DMS153 treated with DMSO at 0.1 percent for 48 hours (cell line): ENCODE results near the gene AIM2.
A peak's percentile ranks its signal among the peaks of the same experiment; 100 is the strongest.
"Not testable (repeated sequence)": the region's sequence is repeated elsewhere in the genome, so short reads cannot be mapped to it uniquely, and the experiment has no call there.

Experiments used
- DNase-seq: peaks from one replicate; lab custom pipeline; 2025; ENCODE audit not compliant: unreplicated experiment; lab: John Stamatoyannopoulos, UW

The AIM2 gene, protein sequence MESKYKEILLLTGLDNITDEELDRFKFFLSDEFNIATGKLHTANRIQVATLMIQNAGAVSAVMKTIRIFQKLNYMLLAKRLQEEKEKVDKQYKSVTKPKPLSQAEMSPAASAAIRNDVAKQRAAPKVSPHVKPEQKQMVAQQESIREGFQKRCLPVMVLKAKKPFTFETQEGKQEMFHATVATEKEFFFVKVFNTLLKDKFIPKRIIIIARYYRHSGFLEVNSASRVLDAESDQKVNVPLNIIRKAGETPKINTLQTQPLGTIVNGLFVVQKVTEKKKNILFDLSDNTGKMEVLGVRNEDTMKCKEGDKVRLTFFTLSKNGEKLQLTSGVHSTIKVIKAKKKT

DNA sequence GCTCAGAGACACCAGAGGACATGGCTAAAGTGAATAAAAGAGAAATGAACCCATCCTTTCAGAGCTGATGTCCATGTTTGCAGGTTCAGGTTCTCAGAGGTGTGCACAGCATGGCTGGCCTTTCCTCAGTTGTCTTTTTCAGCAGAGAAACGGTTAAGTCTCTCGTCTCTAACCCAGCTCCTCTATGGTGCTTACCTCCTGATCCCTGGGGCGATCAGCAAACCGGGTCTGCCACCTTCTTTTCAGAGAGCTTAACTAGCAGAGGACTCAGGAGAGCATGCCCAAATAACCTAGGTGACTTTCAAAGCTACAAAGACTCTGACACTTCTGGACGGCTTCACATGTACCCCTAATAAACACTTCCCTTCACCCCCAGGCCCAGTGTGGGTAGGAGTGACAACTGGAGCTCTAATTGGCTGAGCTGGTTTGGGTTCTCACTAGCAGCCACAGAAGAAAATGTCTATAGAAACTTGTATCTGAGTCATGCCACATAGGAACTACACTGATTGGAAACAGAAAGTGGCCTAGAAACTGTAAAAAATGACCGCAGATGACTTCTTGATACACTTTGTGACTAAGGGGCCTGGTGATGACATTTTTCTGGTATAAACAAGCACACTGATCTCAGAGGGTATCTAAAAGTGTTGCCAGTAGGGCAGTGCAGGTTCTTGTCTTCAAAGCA is at the start of gene AIM2:
Gene AIM2, minus strand, starts transcription at position 329 of the 682 bp plus-strand sequence. CDS start 3,267 bp downstream, outside the sequence.
- DNase-seq: no peak

DNA sequence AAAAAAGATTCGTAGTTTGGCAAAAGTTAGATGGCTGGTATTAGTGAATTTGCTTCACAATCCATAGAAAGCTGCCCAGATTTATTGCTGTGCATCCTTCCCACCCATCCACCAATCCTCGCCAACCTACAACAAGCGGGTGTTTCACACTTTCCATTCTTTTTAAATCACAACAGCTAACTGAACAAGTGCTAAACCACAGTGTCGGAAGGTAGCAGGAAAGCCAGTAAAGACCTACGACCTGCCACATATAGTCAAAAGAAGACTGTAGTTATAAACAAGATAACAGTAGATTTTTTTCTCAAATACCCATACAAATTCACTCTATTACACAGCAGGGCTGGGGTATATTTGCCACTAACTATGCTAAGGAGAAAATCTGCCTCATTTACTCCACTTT is 47.0 kb upstream of the AIM2 start:
- DNase-seq: no peak

DNA sequence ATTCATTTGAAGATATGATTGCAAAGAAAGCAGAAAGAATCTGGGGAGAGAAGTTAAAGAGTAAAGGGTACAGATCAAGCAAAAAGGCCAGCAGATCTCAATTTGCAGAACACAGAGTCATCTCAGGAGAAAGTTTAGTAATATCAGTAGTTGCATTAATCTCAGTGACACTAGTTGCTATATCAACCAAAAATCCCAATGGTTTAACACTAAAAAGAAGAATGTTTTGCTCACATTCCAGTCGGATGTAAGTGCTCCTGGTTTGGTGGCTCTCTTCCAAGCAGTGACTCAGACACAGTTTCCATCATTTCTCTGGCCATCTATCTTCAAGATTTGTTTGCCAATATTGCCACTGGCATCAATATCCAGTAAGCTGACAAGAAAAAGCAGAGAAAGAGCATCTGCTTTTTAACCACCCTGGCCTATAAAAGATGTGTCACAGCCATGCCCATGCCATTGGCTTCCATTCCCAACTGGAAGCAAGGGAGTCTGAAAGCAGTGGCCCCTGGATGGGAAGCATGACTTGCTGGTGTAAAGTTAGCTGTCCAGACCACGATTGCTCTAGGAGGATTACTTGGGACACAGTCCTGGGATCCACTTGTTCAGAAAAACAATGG is 45.5 kb upstream of the AIM2 start:
- no peak for DNase-seq

DNA sequence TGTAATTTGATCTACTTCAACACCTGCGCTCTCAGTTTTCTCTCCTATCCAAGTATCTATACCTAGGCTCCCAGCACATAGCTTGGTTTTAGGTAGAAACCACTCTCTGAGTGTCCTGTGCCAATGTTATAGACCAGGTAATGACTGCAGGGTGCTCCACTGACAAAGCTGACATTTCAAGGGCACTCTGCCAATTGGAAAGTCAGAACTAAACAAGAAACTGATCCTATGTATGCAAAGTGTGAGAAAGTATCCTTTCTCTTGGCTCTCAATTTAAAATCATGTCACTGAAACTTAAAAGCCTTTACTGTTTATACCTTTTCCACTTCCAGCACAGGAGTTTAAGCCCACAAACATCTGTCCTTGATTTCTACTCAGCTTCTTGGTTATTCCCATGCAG is 45.0 kb upstream of the AIM2 start:
- no peak for DNase-seq

DNA sequence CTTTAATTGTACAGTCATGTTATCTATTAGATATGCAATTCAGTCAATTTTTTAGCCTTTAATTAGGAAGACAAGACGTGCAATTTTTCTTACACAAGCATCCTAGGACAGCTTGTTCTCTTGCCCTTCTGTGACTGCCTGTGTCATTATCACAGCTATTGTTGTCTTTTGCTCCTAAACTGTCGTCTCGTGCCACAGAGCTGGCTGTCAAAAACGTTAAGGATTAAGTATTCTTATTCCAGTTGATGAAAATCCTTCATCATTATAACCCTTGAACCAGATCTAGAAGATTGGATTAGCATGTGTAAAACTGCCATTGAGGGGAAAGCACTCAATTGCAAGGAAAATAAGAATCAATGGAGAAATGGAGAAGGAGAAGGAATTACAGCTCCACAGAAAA is 43.8 kb upstream of the AIM2 start:
- no peak for DNase-seq

DNA sequence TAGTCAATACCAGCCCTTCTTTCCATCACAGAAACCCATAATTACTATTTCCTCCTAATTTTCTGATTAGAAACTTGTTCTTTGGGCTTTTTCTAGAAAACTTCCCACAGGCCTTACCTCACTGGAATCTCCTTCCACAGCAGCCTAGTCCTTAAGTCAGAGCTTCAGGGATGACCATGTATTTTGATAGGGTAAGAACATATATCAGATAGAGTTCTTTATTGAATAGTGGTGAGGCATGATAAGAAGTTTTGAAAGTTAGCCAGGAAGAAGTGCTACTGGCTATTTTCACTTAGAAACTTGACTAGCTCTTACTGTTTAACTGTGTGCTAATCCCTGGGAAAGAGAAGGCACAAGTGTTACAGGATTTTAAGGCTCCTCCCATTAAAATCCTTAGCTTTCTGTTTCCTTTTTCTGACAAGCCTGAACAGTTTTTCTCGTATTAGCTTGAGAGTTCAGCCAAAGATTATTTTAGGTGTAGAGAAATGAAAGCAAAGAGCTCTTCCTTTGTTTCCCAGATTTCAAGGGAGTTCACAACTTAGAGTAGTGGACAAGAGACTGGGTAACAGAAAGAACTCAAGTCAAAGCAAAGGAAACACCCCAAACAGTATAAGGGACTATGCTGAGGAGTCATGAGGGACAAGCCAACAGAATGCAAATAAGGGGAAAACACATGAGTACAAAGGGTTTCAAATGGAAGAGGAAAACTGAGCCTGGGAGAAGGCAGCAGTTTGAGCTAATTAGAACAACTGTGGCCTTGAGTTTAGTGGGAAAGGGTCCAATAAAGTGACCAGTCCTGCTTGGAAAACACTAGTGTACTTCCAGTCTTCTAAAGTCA is 37.2 kb upstream of the AIM2 start:
- DNase-seq: no peak

DNA sequence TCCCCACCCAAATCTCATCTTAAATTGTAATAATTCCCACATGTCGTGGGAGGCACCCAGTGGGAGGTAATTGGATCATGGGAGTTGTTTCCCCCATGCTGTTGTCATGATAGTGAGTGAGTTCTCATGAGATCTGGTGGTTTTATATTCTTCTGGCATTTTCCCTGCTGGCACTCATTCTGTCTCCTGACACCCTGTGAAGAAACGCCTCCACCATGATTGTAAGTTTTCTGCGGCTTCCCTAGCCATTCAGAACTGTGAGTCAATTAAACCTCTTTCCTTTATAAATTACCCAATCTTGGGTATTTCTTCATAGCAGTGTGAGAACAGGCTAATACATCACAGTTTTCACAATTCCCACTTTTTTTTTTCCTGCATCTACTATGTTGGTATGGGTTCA is 26.5 kb upstream of the AIM2 start:
- not testable (repeated sequence) for DNase-seq

DNA sequence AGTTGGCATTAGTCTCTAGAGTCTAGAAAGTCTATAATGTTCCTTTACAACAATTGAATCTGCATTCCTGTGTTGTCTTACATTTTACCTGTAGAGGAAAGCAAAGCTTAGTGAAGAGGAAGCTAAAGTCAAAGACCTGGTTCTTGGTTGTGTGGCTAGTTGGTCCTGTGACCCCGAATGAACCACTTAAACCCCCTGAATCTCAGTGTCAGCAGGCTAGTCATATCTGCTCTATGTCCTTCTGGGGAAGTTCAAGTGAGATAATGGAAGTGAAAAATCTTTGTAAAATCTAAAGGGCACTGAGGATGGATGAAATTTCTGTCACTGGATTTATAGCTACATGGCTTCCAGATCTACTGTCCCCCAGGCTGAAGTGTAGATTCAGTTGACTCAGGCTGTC is 24.0 kb upstream of the AIM2 start:
- DNase-seq: no peak

DNA sequence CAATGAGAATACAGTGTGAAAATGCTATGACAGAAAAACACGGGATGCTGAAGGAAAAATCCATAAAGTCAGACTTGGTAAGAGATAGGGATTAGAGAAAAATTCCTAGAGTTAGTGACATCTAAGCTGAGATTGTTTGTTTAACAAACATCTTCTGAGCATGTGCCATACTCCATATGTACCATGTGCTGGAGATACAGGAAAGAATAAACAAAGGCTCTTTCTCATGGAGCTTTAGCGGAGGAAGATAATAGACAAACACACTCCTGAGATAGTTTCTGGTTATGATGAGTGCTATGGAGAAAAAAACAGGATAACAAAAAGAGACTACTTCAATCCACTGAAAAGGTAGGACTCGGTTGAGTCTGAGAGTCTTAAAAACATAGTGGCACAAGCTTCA is 22.0 kb upstream of the AIM2 start:
- no peak for DNase-seq

DNA sequence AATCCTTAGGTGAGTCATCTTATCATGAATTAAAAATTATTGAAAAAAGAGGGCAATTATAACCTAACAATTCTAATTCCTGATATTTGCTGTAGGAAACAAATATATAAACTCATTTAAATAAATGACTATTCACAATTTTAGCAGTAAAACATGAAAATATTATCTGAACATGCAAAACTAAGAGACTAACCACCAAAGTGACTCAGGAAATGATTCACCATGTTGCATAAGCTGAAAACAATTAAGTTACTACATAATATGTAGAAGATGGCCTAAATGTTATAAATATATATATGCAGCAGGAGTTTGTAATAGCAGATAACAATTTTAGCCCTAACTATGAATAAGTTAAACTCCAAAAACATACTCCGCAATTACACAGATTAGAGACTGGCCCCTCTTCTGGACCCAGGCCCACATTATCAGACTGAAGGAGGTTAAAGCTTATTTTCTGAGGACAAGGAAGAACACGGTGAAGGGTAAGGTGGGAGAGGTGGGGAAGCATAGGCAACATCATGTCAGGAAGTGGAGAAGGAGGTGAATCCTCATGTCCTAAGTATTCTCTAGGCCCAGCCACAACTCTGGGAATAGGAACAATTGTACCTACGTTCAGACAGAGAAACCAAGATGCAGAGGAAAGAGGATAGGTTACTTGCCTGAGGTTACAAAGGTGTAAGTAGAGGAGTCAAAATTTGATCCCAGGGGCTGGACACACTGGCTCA is 15.6 kb upstream of the AIM2 start:
- no peak for DNase-seq

DNA sequence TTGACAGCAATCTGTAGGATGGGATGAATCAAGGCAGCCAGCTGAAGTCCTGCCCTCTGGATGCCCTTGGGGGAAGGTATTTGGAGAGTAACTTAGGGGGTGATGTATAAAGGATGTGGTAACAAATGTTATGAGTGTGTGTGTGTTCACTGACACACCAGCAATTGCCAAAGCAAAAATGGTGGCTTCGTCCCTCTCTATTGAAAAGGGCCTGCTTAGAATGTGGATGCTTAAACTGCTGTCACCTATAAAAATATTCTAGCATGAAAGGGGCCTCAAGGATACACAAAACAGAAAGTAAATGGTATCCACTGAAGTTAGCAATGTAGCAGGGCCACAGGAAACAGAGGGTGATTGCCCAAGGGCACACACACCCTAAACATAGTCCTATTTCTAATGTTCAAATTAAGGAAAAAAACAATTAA is 15.1 kb upstream of the AIM2 start:
- no peak for DNase-seq

DNA sequence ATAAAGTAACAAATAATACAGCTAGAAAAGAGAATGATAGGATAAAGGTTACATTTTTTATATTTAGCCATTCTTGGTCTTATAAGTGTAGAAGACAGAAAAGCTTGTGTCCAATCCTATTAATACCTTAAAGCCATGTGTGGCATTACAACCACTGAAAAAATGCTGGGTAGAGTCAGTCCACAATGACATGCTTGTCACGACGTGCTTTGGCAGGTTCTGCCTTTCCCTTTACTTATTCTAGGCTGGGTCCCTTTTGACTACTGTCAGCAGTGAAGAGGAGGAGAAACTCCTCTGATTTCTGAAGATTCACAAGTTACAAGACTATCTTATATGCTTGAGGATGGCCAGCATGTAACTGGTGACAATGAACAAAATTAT is 14.6 kb upstream of the AIM2 start:
- DNase-seq: no peak

DNA sequence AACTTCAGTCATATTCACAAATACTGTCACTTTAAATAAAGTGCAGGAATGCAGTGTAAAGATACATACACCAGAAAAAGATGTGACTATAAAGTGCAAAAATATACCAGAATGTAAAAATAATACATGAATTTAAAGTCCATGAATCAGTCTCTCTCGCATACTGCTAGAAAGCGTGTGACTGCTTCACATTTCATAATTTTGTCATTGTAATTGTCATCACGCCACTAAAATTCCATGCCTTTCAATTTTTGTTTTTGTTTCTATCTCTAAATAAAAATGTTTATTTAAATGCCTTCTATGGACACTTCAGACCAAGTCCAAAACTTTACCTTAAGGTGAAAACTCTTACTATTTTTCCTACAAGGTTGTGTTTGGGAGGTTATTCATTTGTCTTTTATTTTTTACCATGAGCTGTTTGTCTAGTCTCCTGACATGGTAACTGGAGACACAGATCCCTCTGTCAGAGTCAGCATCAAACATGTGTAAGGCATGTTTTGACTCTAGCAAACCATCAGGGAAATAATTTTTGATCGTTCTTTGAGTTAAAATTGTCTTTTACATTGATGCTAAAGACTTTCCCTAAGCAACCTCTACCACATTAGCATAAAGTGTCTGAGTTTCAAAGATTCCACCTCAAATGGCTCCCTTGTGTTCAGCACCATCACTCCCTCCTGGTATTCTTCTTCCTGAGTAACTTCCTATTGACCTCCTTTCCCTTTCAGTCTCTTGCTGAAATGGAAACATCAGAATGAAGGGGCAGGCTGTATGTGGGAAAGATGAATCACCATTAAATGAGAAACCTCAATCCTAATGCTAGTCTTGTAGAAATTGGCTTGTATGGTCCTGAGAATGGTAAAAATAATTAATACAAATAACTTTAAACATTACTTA is 14.0 kb upstream of the AIM2 start:
- no peak for DNase-seq

DNA sequence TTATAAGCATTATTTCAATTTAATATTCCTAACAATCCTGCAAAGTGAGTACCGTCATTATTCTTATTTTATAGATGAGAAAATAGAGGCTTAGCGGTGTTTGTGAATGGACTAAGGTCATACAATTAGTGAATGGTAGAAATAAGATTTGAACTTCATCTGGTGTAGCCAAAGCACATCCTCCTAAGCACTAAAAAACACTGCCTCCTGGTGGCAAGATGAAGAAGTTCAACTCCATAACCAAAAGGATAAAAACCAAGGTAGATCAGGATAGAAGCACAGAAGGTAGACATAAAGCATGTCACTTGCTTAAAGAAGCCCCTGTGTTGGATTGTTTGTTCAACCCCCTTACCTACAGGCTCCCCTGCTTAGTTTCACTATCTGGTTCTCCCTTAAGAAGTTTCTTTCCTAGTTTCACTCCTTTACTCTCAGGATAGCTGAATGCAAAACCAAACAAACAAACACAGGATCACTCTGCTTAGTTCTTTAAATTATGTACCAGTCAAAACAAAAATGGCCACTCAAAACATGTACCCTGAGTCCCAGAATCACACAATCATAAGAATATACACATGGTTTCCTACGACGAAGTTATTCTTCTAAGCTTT is 12.7 kb upstream of the AIM2 start:
- DNase-seq: peak; percentile 4

DNA sequence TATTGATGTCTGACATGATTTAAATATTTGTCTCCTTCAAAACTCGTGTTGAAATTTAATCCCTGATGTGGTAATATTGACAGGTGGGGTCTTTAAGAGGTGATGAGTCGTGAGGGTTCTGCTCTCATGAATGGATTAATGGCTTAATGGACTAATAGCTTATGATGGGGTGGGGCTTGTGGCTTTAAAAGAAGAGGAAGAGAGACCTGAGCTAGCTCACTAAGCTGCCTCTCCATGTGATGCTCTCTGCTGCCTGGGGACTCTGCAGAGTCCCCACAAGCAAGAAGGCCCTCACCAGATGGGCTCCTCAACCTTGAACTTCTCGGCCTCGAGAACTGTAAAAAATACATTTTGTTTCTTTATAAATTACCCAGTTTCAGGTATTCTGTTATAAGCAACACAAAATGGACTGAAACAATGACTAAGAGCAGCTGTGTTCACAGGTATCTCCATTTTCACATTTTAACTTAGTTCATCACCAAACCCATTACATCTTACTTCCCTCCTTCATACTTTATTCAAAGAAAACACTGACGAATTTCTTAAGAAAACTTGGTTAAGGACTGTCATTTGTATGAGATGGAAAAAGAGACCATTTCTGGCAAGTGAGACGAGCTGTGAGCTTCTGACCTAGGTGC is 12.1 kb upstream of the AIM2 start:
- DNase-seq: no peak

DNA sequence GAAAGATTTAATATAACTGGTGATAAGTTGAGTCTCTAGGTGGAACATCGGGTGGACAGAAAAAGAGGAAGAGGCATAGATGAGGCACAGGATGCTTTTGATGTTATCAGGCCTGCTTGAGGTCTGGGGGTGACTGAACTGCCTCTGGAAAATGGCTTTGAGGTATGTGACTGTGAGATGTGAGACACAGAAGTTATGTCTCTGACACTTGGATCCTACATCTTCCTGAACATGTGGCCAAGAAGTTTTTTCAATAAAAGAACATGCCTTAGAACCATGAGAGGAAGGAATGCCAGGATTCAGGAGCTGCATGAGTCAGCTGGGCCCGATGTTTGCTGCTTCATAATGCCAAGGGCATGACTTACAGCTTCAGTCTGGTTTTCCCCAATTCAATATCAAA is 11.5 kb upstream of the AIM2 start:
- DNase-seq: no peak

DNA sequence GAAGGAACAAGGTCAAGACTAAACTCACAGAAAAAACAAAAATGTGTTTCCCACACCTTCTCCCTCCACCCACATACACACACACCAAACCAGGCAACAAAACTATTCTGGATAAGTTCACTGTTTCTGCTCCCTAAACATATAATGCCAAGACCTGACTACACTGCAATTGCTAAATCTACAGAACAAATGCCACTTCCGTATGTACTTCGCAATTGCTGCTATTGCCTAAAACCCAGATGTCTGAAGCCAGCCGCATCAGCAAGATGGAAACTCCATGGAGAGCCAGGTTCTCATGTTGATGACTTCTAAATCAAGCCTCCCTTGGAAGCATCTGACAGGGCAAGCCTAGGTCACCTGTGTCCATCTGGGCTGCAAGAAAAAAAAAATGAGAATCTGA is 8.3 kb upstream of the AIM2 start:
- no peak for DNase-seq

DNA sequence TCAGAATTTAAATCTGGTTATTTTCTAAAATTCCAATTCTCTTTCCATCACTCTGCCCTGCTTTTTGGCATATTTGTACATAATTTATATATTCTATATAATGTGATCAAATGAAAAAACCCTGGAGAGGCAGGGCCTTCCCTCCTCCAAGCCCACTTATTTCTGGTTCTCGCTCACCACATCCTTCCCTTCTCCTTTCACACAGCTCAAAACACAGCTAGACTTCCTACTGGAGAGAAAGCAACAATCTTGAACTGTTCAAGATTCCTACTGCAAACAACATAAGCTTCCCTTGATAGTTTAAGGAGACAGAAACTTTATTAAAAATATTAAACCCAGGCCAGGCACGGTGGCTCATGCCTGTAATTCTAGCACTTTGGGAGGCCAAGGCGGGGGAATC is 7.6 kb upstream of the AIM2 start:
- DNase-seq: no peak

DNA sequence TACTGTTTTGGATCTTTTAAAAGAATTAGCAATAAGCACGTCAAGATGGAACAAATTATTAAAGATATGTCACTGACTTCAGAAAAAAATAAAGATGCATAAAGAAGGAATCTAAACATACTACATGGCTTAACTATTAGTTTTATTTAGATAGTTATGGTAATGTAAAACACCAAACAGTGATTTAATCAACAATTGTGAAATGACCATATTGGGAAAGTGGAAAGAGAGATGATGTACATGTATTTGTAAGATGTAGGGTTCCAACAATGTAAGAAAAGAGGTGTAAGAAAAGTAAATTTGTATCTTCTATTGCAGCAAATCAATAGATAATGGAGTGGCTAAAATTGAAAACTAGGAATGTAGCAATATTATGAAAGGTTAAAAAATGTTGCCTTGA is 6.4 kb upstream of the AIM2 start:
- no peak for DNase-seq
